ENCODE results near the gene CCL19.

GRCh38 chr9:34646211-34647083 is 44.6 kb downstream of the CCL19 start, which contains the start of gene GALT:
- TF ChIP-seq, protein P1, sequence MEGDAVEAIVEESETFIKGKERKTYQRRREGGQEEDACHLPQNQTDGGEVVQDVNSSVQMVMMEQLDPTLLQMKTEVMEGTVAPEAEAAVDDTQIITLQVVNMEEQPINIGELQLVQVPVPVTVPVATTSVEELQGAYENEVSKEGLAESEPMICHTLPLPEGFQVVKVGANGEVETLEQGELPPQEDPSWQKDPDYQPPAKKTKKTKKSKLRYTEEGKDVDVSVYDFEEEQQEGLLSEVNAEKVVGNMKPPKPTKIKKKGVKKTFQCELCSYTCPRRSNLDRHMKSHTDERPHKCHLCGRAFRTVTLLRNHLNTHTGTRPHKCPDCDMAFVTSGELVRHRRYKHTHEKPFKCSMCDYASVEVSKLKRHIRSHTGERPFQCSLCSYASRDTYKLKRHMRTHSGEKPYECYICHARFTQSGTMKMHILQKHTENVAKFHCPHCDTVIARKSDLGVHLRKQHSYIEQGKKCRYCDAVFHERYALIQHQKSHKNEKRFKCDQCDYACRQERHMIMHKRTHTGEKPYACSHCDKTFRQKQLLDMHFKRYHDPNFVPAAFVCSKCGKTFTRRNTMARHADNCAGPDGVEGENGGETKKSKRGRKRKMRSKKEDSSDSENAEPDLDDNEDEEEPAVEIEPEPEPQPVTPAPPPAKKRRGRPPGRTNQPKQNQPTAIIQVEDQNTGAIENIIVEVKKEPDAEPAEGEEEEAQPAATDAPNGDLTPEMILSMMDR (conservative IDR thresholded peaks at IDR 0.05), result peak; percentile 79
- TF ChIP-seq ZFX (IDR thresholded peaks at IDR 0.05), result peak; percentile 90
